Fibroblast of lung (primary cell): ENCODE measurements around the gene LRRFIP1.

ENCODE experiments used
- EZH2 ChIP-seq: IDR thresholded peaks from 2 replicates; pipeline ENCODE4 v1.5.1; 2012; ENCODE audit warnings: low read length, control low read depth, mild to moderate bottlenecking; ENCODE audit errors: missing control alignments
- TF ChIP-seq, protein P1 (sequence below), 2 donors: IDR thresholded peaks in 1 of 2; conservative IDR thresholded peaks in 1 of 2; 1 replicate in 1 of 2; 2 replicates in 1 of 2; pipeline ENCODE4 v1.5.1; 2011 to 2012; ENCODE audit warnings: low read length in 2 of 2, control low read depth in 1 of 2, inconsistent platforms in 1 of 2, low read depth in 1 of 2, mild to moderate bottlenecking in 1 of 2

DNA sequence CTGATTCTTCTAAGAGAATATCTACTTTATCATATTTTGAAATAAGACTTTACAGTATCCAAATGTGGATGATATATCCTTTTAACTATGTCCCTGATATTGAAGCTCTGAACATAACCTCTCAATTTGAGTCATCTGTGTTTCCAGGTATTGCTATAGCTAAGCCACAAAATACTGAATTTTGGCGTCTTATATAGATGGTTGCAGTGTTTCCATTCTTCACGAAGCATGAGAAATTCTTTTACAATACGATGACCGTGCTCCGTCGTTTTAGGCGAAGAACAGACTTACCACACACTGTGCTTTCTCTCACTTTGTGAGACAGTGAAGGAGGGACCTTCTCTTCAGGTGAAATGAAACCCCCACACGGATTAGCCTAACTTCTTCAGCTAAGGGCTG lies 45.3 kb downstream of the LRRFIP1 start:
- TF ChIP-seq, protein P1, sequence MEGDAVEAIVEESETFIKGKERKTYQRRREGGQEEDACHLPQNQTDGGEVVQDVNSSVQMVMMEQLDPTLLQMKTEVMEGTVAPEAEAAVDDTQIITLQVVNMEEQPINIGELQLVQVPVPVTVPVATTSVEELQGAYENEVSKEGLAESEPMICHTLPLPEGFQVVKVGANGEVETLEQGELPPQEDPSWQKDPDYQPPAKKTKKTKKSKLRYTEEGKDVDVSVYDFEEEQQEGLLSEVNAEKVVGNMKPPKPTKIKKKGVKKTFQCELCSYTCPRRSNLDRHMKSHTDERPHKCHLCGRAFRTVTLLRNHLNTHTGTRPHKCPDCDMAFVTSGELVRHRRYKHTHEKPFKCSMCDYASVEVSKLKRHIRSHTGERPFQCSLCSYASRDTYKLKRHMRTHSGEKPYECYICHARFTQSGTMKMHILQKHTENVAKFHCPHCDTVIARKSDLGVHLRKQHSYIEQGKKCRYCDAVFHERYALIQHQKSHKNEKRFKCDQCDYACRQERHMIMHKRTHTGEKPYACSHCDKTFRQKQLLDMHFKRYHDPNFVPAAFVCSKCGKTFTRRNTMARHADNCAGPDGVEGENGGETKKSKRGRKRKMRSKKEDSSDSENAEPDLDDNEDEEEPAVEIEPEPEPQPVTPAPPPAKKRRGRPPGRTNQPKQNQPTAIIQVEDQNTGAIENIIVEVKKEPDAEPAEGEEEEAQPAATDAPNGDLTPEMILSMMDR (conservative IDR thresholded peaks at IDR 0.05 in 1 of 2, IDR thresholded peaks at IDR 0.05 in 1 of 2; ENCODE audit: low read depth in 1 of 2, low read length in 2 of 2), result no peak
- no peak for TF ChIP-seq EZH2
